ENCODE results near the gene SPEG. TPM values are rescaled to one million over a fixed set of nuclear protein-coding genes. Genes with fewer than 3 reads are reported as not detected.

SPEG gene
- total and polyA plus RNA-seq, 4 experiments from 2014 or later = 0.15 to 9.0 (median 4.5) TPM

- DNase-seq = no peak
- no peak overlapping the region for H3K27ac ChIP-seq (ENCODE audit: low read depth, low read length)
- ChIA-PET POLR2A (ENCODE audit: partially characterized antibody) (no interaction called here), CTCF (ENCODE audit: partially characterized antibody) (interaction anchor here (1.4 to 3.0 kb wide), 2 partner anchors 10 to 131 kb away, joined by 11 to 18 read pairs; no protein-coding TSS in a partner anchor)
- no peaks in the 10 kb centered on the region for H3K27me3 ChIP-seq (ENCODE audit: insufficient read depth, low read length)
- no peaks in the 10 kb centered on the region for H3K9me3 ChIP-seq (ENCODE audit: control insufficient read depth in 1 of 2, low read length in 2 of 2)
- peaks cover 0 to under 1% of the 10 kb centered on the region in 2 donors for H3K27me3 Mint-ChIP-seq
- H3K9me3 Mint-ChIP-seq = peaks cover 0 to under 1% (median 0%) of the 10 kb centered on the region in 8 donors
- H3K4me1 Mint-ChIP-seq = peaks cover 8 to 17% (median 14%) of the 10 kb centered on the region in 4 donors
- peaks cover 11% of the 10 kb centered on the region for H3K4me1 ChIP-seq (ENCODE audit: insufficient read depth, low read length)
- intact Hi-C loops (cut with micrococcal nuclease) = no loop called here
- no peak overlapping the region for H3K4me3 Mint-ChIP-seq
- no peak overlapping the region for H3K4me3 ChIP-seq (ENCODE audit: low read length in 2 of 2)
- H3K36me3 Mint-ChIP-seq = no peaks in the 10 kb centered on the region
- H3K27ac Mint-ChIP-seq = peak overlapping the region in 1 of 7 donors; percentile 6
- no peaks in the 10 kb centered on the region for H3K36me3 ChIP-seq (ENCODE audit: insufficient read depth, low read length)
These were observed 35.8 kb upstream of the SPEG start for GRCh38 chr2:219398721-219399363.

GRCh38 chr2:219399716-219400478 is 34.7 kb upstream of the SPEG start:
- CTCF ChIA-PET (ENCODE audit: partially characterized antibody) = interaction anchor here (1.5 to 5.4 kb wide), 3 partner anchors 130 to 142 kb away, joined by 4 to 130 read pairs (median 18); no protein-coding TSS in a partner anchor
- no peak for DNase-seq
- H3K4me3 Mint-ChIP-seq = no peak overlapping the region
- H3K36me3 Mint-ChIP-seq = no peaks in the 10 kb centered on the region
- Histone ChIP-seq H3K4me3 (ENCODE audit: low read length in 2 of 2) (no peak overlapping the region), H3K36me3 (ENCODE audit: insufficient read depth, low read length) (no peaks in the 10 kb centered on the region), H3K27me3 (ENCODE audit: insufficient read depth, low read length) (no peaks in the 10 kb centered on the region), H3K27ac (ENCODE audit: low read depth, low read length) (no peak overlapping the region), H3K9me3 (ENCODE audit: control insufficient read depth in 1 of 2, low read length in 2 of 2) (no peaks in the 10 kb centered on the region), H3K4me1 (ENCODE audit: insufficient read depth, low read length) (peaks cover 11% of the 10 kb centered on the region)
- POLR2A ChIA-PET (ENCODE audit: partially characterized antibody) = no interaction called here
- H3K27me3 Mint-ChIP-seq = no peaks in the 10 kb centered on the region
- intact Hi-C loops (cut with micrococcal nuclease) = no loop called here
- H3K9me3 Mint-ChIP-seq = no peaks in the 10 kb centered on the region
- peak overlapping the region in 1 of 7 donors; percentile 19 for H3K27ac Mint-ChIP-seq
- H3K4me1 Mint-ChIP-seq = peaks cover 8 to 17% (median 14%) of the 10 kb centered on the region in 4 donors

GRCh38 chr2:219400562-219400961 is 34.1 kb upstream of the SPEG start:
- H3K4me1 ChIP-seq (ENCODE audit: insufficient read depth, low read length) = peaks cover 11% of the 10 kb centered on the region
- H3K4me3 Mint-ChIP-seq = no peak overlapping the region
- ChIA-PET CTCF (ENCODE audit: partially characterized antibody) (interaction anchor here (1.5 to 5.4 kb wide), 3 partner anchors 12 to 141 kb away, joined by 4 to 130 read pairs (median 43); partner anchors contain the start of gene DNPEP), POLR2A (ENCODE audit: partially characterized antibody) (no interaction called here)
- H3K36me3 ChIP-seq (ENCODE audit: insufficient read depth, low read length) = no peaks in the 10 kb centered on the region
- H3K9me3 Mint-ChIP-seq = no peaks in the 10 kb centered on the region
- H3K27ac ChIP-seq (ENCODE audit: low read depth, low read length) = no peak overlapping the region
- H3K27me3 ChIP-seq (ENCODE audit: insufficient read depth, low read length) = no peaks in the 10 kb centered on the region
- no peak for DNase-seq
- H3K9me3 ChIP-seq (ENCODE audit: control insufficient read depth in 1 of 2, low read length in 2 of 2) = no peaks in the 10 kb centered on the region
- H3K27me3 Mint-ChIP-seq = no peaks in the 10 kb centered on the region
- intact Hi-C loops (cut with micrococcal nuclease) = no loop called here
- H3K4me3 ChIP-seq (ENCODE audit: low read length in 2 of 2) = no peak overlapping the region
- H3K36me3 Mint-ChIP-seq = no peaks in the 10 kb centered on the region
- H3K4me1 Mint-ChIP-seq = peaks cover 8 to 17% (median 14%) of the 10 kb centered on the region in 4 donors
- H3K27ac Mint-ChIP-seq = no peak overlapping the region

GRCh38 chr2:219401606-219402005 is 33.0 kb upstream of the SPEG start:
- peaks cover 8 to 17% (median 13%) of the 10 kb centered on the region in 4 donors for H3K4me1 Mint-ChIP-seq
- no peak overlapping the region for H3K27ac ChIP-seq (ENCODE audit: low read depth, low read length)

GRCh38 chr2:219402665-219403515 is 31.8 kb upstream of the SPEG start:
- ChIA-PET CTCF (ENCODE audit: partially characterized antibody) (interaction anchor here (0.9 to 5.4 kb wide), 25 partner anchors 10 to 240 kb away, joined by 3 to 130 read pairs (median 4); partner anchors contain the start of gene DNPEP), POLR2A (ENCODE audit: partially characterized antibody) (interaction anchor here (0.5 to 1.5 kb wide), 3 partner anchors 15 to 138 kb away, joined by 4 read pairs; partner anchors contain the start of gene DNPEP)
- Mint-ChIP-seq H3K9me3 (no peaks in the 10 kb centered on the region), H3K4me1 (peaks cover 0 to 7% (median 4%) of the 10 kb centered on the region in 4 donors), H3K4me3 (no peak overlapping the region), H3K36me3 (no peaks in the 10 kb centered on the region), H3K27ac (no peak overlapping the region), H3K27me3 (peaks cover 2 to 4% of the 10 kb centered on the region in 2 donors)
- Histone ChIP-seq H3K27me3 (ENCODE audit: insufficient read depth, low read length) (no peaks in the 10 kb centered on the region), H3K27ac (ENCODE audit: low read depth, low read length) (no peak overlapping the region), H3K9me3 (ENCODE audit: control insufficient read depth in 1 of 2, low read length in 2 of 2) (no peaks in the 10 kb centered on the region), H3K4me3 (ENCODE audit: low read length in 2 of 2) (no peak overlapping the region), H3K36me3 (ENCODE audit: insufficient read depth, low read length) (no peaks in the 10 kb centered on the region), H3K4me1 (ENCODE audit: insufficient read depth, low read length) (no peaks in the 10 kb centered on the region)
- peak; percentile 51 to 66 (median 58) for DNase-seq
- intact Hi-C loops (cut with micrococcal nuclease) = loop anchor here (1.0 kb wide), 4 partner anchors 31 to 239 kb away; partner anchors contain the start of gene SPEG

More at GRCh38 chr2:219401606-219402005, 33.0 kb upstream of the SPEG start:
- Histone ChIP-seq H3K9me3 (ENCODE audit: control insufficient read depth in 1 of 2, low read length in 2 of 2) (no peaks in the 10 kb centered on the region), H3K4me1 (ENCODE audit: insufficient read depth, low read length) (peaks cover 10% of the 10 kb centered on the region), H3K4me3 (ENCODE audit: low read length in 2 of 2) (no peak overlapping the region), H3K36me3 (ENCODE audit: insufficient read depth, low read length) (no peaks in the 10 kb centered on the region), H3K27me3 (ENCODE audit: insufficient read depth, low read length) (no peaks in the 10 kb centered on the region)
- DNase-seq = no peak
- POLR2A ChIA-PET (ENCODE audit: partially characterized antibody) = interaction anchor here (1.5 kb wide), 1 partner anchor 13 kb away, joined by 4 read pairs; the partner anchor contains the start of gene DNPEP
- H3K27ac Mint-ChIP-seq = no peak overlapping the region
- intact Hi-C loops (cut with micrococcal nuclease) = no loop called here
- CTCF ChIA-PET (ENCODE audit: partially characterized antibody) = interaction anchor here (0.7 to 5.4 kb wide), 13 partner anchors 9 to 159 kb away, joined by 3 to 130 read pairs (median 5); partner anchors contain the start of gene DNPEP
- H3K4me3 Mint-ChIP-seq = no peak overlapping the region
- no peaks in the 10 kb centered on the region for H3K9me3 Mint-ChIP-seq
- peaks cover 0 to 3% of the 10 kb centered on the region in 2 donors for H3K27me3 Mint-ChIP-seq
- H3K36me3 Mint-ChIP-seq = no peaks in the 10 kb centered on the region

GRCh38 chr2:219403861-219404260 is 30.8 kb upstream of the SPEG start:
- peaks cover 2 to 4% of the 10 kb centered on the region in 2 donors for H3K27me3 Mint-ChIP-seq
- H3K9me3 Mint-ChIP-seq = no peaks in the 10 kb centered on the region
- Histone ChIP-seq H3K4me1 (ENCODE audit: insufficient read depth, low read length) (no peaks in the 10 kb centered on the region), H3K36me3 (ENCODE audit: insufficient read depth, low read length) (no peaks in the 10 kb centered on the region), H3K27ac (ENCODE audit: low read depth, low read length) (no peak overlapping the region), H3K27me3 (ENCODE audit: insufficient read depth, low read length) (no peaks in the 10 kb centered on the region), H3K4me3 (ENCODE audit: low read length in 2 of 2) (no peak overlapping the region), H3K9me3 (ENCODE audit: control insufficient read depth in 1 of 2, low read length in 2 of 2) (no peaks in the 10 kb centered on the region)
- no peak overlapping the region for H3K4me3 Mint-ChIP-seq
- H3K27ac Mint-ChIP-seq = no peak overlapping the region
- ChIA-PET POLR2A (ENCODE audit: partially characterized antibody) (no interaction called here), CTCF (ENCODE audit: partially characterized antibody) (interaction anchor here (0.7 to 5.4 kb wide), 19 partner anchors 9 to 238 kb away, joined by 3 to 130 read pairs (median 5); partner anchors contain the start of gene DNPEP)
- peaks cover 0 to 7% (median 4%) of the 10 kb centered on the region in 4 donors for H3K4me1 Mint-ChIP-seq
- intact Hi-C loops (cut with micrococcal nuclease) = loop anchor here (1.0 kb wide), 4 partner anchors 30 to 238 kb away; partner anchors contain the start of gene SPEG
- no peak for DNase-seq
- H3K36me3 Mint-ChIP-seq = no peaks in the 10 kb centered on the region
